ENCODE measurements around the gene PHACTR3.

DNA sequence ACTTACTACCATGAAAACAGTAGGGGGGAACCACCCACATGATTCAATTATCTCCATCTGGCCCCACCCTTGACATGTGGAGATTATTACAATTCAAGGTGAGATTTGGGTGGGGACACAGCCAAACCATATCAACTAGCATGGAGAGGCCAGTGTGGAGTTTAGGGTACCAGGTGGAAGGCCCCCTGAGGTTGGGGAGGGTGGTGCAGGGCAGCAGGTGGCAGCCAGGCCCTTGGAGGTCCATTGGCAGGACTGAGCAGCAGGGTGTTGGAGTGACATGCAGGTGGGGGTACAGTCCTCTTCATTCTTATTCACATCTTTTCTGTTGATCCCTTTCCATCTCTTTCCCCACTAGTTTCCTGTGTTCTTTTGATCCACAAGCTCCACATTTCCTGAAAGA, 42.9 kb downstream of the PHACTR3 start:
- TF ChIP-seq, protein P1, sequence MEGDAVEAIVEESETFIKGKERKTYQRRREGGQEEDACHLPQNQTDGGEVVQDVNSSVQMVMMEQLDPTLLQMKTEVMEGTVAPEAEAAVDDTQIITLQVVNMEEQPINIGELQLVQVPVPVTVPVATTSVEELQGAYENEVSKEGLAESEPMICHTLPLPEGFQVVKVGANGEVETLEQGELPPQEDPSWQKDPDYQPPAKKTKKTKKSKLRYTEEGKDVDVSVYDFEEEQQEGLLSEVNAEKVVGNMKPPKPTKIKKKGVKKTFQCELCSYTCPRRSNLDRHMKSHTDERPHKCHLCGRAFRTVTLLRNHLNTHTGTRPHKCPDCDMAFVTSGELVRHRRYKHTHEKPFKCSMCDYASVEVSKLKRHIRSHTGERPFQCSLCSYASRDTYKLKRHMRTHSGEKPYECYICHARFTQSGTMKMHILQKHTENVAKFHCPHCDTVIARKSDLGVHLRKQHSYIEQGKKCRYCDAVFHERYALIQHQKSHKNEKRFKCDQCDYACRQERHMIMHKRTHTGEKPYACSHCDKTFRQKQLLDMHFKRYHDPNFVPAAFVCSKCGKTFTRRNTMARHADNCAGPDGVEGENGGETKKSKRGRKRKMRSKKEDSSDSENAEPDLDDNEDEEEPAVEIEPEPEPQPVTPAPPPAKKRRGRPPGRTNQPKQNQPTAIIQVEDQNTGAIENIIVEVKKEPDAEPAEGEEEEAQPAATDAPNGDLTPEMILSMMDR (IDR thresholded peaks at IDR 0.05), result no peak
- no peak for TF ChIP-seq POLR2A (IDR thresholded peaks at IDR 0.05)
- TF ChIP-seq EP300 (IDR thresholded peaks at IDR 0.05), result no peak

Measured in suprapubic skin (tissue), 3 donors.